Measurements from ENCODE around the gene ANK2.

DNA sequence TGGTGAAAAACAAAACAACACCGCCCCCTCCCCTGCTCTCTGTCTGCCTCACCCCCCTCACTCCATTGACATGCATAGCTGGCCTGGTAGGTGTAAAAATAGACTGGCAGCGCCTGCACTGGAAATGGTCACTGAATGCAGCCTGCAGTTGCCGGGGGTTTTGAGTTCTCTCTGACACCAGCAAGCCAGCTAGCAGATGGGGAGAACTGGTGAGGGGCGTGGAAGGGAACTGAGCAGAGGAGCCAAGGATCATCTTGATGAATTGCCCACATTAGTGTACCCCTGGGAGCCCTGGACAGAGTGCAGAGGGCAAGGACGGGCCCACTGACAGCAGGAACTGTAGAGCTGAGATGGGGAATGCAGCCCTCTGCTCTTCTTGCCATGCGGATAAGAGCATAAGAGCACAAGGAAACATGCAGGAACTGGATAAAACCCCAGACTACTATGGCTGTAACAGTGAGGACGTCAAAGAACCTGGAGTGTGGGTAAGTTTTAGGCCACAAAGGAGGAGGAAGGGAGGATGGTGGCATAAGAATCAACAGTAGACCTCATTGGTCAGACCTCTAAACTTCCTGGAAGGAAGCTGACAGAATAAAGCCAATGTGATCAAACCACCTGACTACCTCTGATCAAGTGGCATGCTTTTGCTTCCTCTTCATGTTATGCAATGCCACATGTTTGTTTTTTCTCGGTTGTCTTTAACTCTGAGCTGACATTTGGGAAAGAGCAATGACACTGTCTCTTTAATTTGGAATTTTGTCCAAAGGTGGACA is 96.3 kb downstream of the ANK2 start:
- TF ChIP-seq, protein P1, sequence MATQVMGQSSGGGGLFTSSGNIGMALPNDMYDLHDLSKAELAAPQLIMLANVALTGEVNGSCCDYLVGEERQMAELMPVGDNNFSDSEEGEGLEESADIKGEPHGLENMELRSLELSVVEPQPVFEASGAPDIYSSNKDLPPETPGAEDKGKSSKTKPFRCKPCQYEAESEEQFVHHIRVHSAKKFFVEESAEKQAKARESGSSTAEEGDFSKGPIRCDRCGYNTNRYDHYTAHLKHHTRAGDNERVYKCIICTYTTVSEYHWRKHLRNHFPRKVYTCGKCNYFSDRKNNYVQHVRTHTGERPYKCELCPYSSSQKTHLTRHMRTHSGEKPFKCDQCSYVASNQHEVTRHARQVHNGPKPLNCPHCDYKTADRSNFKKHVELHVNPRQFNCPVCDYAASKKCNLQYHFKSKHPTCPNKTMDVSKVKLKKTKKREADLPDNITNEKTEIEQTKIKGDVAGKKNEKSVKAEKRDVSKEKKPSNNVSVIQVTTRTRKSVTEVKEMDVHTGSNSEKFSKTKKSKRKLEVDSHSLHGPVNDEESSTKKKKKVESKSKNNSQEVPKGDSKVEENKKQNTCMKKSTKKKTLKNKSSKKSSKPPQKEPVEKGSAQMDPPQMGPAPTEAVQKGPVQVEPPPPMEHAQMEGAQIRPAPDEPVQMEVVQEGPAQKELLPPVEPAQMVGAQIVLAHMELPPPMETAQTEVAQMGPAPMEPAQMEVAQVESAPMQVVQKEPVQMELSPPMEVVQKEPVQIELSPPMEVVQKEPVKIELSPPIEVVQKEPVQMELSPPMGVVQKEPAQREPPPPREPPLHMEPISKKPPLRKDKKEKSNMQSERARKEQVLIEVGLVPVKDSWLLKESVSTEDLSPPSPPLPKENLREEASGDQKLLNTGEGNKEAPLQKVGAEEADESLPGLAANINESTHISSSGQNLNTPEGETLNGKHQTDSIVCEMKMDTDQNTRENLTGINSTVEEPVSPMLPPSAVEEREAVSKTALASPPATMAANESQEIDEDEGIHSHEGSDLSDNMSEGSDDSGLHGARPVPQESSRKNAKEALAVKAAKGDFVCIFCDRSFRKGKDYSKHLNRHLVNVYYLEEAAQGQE (IDR thresholded peaks at IDR 0.05) = no peak
- TF ChIP-seq YY1 (IDR thresholded peaks at IDR 0.05) = peak; percentile 75
- TF ChIP-seq TAF1 (conservative IDR thresholded peaks at IDR 0.05) = no peak
- TF ChIP-seq, protein P2, sequence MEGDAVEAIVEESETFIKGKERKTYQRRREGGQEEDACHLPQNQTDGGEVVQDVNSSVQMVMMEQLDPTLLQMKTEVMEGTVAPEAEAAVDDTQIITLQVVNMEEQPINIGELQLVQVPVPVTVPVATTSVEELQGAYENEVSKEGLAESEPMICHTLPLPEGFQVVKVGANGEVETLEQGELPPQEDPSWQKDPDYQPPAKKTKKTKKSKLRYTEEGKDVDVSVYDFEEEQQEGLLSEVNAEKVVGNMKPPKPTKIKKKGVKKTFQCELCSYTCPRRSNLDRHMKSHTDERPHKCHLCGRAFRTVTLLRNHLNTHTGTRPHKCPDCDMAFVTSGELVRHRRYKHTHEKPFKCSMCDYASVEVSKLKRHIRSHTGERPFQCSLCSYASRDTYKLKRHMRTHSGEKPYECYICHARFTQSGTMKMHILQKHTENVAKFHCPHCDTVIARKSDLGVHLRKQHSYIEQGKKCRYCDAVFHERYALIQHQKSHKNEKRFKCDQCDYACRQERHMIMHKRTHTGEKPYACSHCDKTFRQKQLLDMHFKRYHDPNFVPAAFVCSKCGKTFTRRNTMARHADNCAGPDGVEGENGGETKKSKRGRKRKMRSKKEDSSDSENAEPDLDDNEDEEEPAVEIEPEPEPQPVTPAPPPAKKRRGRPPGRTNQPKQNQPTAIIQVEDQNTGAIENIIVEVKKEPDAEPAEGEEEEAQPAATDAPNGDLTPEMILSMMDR (IDR thresholded peaks at IDR 0.05; ENCODE audit: low read depth, low read length, missing input control) = no peak
- peak; percentile 18 to 20 for TF ChIP-seq EGR1 (IDR thresholded peaks at IDR 0.05; ENCODE audit: low read depth in 2 of 2)
- TF ChIP-seq FOXA1 (IDR thresholded peaks at IDR 0.05) = no peak
- TF ChIP-seq, protein P3, sequence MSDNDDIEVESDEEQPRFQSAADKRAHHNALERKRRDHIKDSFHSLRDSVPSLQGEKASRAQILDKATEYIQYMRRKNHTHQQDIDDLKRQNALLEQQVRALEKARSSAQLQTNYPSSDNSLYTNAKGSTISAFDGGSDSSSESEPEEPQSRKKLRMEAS (IDR thresholded peaks at IDR 0.05) = peak; percentile 98
- TF ChIP-seq HNF4A (conservative IDR thresholded peaks at IDR 0.05) = peak; percentile 54 to 62
- TF ChIP-seq RXRA (IDR thresholded peaks at IDR 0.05) = peak; percentile 53 to 61
- peak in 1 of 2 donors; percentile 78 for TF ChIP-seq GABPA (IDR thresholded peaks at IDR 0.05 in 1 of 2, conservative IDR thresholded peaks at IDR 0.05 in 1 of 2)
- TF ChIP-seq, protein P4, sequence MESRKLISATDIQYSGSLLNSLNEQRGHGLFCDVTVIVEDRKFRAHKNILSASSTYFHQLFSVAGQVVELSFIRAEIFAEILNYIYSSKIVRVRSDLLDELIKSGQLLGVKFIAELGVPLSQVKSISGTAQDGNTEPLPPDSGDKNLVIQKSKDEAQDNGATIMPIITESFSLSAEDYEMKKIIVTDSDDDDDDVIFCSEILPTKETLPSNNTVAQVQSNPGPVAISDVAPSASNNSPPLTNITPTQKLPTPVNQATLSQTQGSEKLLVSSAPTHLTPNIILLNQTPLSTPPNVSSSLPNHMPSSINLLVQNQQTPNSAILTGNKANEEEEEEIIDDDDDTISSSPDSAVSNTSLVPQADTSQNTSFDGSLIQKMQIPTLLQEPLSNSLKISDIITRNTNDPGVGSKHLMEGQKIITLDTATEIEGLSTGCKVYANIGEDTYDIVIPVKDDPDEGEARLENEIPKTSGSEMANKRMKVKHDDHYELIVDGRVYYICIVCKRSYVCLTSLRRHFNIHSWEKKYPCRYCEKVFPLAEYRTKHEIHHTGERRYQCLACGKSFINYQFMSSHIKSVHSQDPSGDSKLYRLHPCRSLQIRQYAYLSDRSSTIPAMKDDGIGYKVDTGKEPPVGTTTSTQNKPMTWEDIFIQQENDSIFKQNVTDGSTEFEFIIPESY (IDR thresholded peaks at IDR 0.05) = peak; percentile 42
- TF ChIP-seq FOXA2 (IDR thresholded peaks at IDR 0.05) = peak; percentile 46
- peak; percentile 72 for TF ChIP-seq SP1 (IDR thresholded peaks at IDR 0.05)
- TF ChIP-seq JUND (IDR thresholded peaks at IDR 0.05) = peak in 1 of 2 donors; percentile 24

All from liver (tissue), 3 donors.